Inflammatory macrophage (primary cell): ENCODE measurements around the gene MPHOSPH10.
"Not testable (repeated sequence)": the region's sequence is repeated elsewhere in the genome, so short reads cannot be mapped to it uniquely, and the experiment has no call there.

ENCODE experiments used
- DNase-seq, 2 donors: peaks; one replicate each; pipeline ENCODE4 v3.0.0-alpha.2; 2020 to 2022
- total RNA-seq, 18 experiments: gene quantifications; one replicate each; lab custom pipeline; 2026; ENCODE audit warnings: mixed read lengths in 6 of 18, inconsistent platforms in 2 of 18; lab: John Stamatoyannopoulos, UW

Gene MPHOSPH10
- total RNA-seq: 7.0 to 40.7 (median 24.3) reads per million in 18 experiments

- peak; percentile 90 to 93 for DNase-seq
These were observed at the start of gene MPHOSPH10, which contains the start of gene MCEE for GRCh38 chr2:71130152-71130904. MPHOSPH10 (plus strand) TSS chr2:71130634; CDS start chr2:71130666, 32 bp downstream. MCEE (minus strand) TSS chr2:71130229; CDS start chr2:71130219, 10 bp downstream.

- DNase-seq: peak in 1 of 2 donors; percentile 13
These were observed 47.8 kb upstream of the MPHOSPH10 start for GRCh38 chr2:71082402-71083252.

GRCh38 chr2:71083297-71083696, 47.1 kb upstream of the MPHOSPH10 start:
- not testable (repeated sequence) for DNase-seq

- DNase-seq: peak in 1 of 2 donors; percentile 13
These were observed 46.6 kb upstream of the MPHOSPH10 start for GRCh38 chr2:71083752-71084312.

- DNase-seq: not testable (repeated sequence)
These were observed 45.0 kb upstream of the MPHOSPH10 start for GRCh38 chr2:71085325-71086003.

- DNase-seq: not testable (repeated sequence)
These were observed 41.0 kb upstream of the MPHOSPH10 start for GRCh38 chr2:71089475-71089874.

GRCh38 chr2:71091808-71092207, 38.6 kb upstream of the MPHOSPH10 start:
- DNase-seq: not testable (repeated sequence)

GRCh38 chr2:71092491-71093260, 37.8 kb upstream of the MPHOSPH10 start:
- not testable (repeated sequence) for DNase-seq

GRCh38 chr2:71100195-71100964, 30.1 kb upstream of the MPHOSPH10 start:
- DNase-seq: peak; percentile 61 to 64

- DNase-seq: peak; percentile 5 to 34
These were observed 28.8 kb upstream of the MPHOSPH10 start for GRCh38 chr2:71101656-71102055.

GRCh38 chr2:71102981-71103681, 27.3 kb upstream of the MPHOSPH10 start:
- DNase-seq: no peak

GRCh38 chr2:71103809-71104208, 26.6 kb upstream of the MPHOSPH10 start:
- DNase-seq: no peak

GRCh38 chr2:71106463-71106862, 24.0 kb upstream of the MPHOSPH10 start:
- DNase-seq: not testable (repeated sequence)

- no peak for DNase-seq
These were observed 22.3 kb upstream of the MPHOSPH10 start for GRCh38 chr2:71108091-71108490.

GRCh38 chr2:71113843-71114242, 16.6 kb upstream of the MPHOSPH10 start:
- DNase-seq: no peak

GRCh38 chr2:71117063-71117462, 13.4 kb upstream of the MPHOSPH10 start:
- no peak for DNase-seq

- no peak for DNase-seq
These were observed 10.2 kb upstream of the MPHOSPH10 start for GRCh38 chr2:71120195-71120594.

GRCh38 chr2:71121479-71121878, 9.0 kb upstream of the MPHOSPH10 start:
- DNase-seq: no peak

- no peak for DNase-seq
These were observed 7.8 kb upstream of the MPHOSPH10 start for GRCh38 chr2:71122387-71123298.
